Hematopoietic multipotent progenitor cell treated with erythropoietin and hydrocortisone succinate and interleukin-3 and kit ligand, for 17 days (in vitro differentiated cells): ENCODE measurements around the gene TRMT61A.

Source experiments
- DNase-seq: peaks from one replicate; pipeline ENCODE4 v3.0.0-alpha.2; 2015; ENCODE audit warnings: low spot score

Gene TRMT61A

GRCh38 chr14:103563226-103563620, 34.2 kb downstream of the TRMT61A start:
- no peak for DNase-seq

GRCh38 chr14:103563844-103564505, 35.0 kb downstream of the TRMT61A start:
- no peak for DNase-seq

GRCh38 chr14:103568952-103569351, 40.0 kb downstream of the TRMT61A start:
- DNase-seq = no peak

GRCh38 chr14:103569408-103569807, 40.4 kb downstream of the TRMT61A start:
- DNase-seq = no peak

GRCh38 chr14:103574104-103574503, 45.1 kb downstream of the TRMT61A start:
- DNase-seq = no peak

- no peak for DNase-seq
Observed at GRCh38 chr14:103574707-103575285, 45.8 kb downstream of the TRMT61A start.

GRCh38 chr14:103576371-103577024, 47.5 kb downstream of the TRMT61A start:
- DNase-seq = no peak

GRCh38 chr14:103578401-103579075, 49.5 kb downstream of the TRMT61A start:
- DNase-seq = no peak

- DNase-seq = no peak
Observed at GRCh38 chr14:103581206-103581605, 52.2 kb downstream of the TRMT61A start.

- no peak for DNase-seq
Observed at GRCh38 chr14:103581954-103582703, 53.1 kb downstream of the TRMT61A start.

GRCh38 chr14:103584326-103584915, 55.4 kb downstream of the TRMT61A start:
- DNase-seq = no peak
